A549 (cell line): ENCODE results near the gene SIDT1. TPM values are rescaled to one million over a fixed set of nuclear protein-coding genes. Genes with fewer than 3 reads are reported as not detected.

ENCODE experiments used
- ATAC-seq, 2 experiments: fragments of 200-7000 bp in 1 of 2; fragments of >200 bp in 1 of 2; cut with Nextera tagmentation in 1 of 2; cut with Tn5 transposase in 1 of 2; 3 replicates each; pipeline versions ENCODE4 v1.8.0 to v1.9.1; 2018 to 2020; ENCODE audit warnings: mild to moderate bottlenecking in 1 of 2, moderate library complexity in 1 of 2
- CTCF ChIA-PET: fragments of 300-600 bp; sonication (Branson Sonifier 250); formaldehyde crosslinking; extraction: SDS; loops from one replicate; lab custom pipeline; 2021; ENCODE audit warnings: antibody characterized with exemption, inconsistent platforms; lab: Yijun Ruan, JAX
- POLR2A ChIA-PET: fragments of 350-600 bp; formaldehyde crosslinking; extraction: SDS; loops from one replicate; lab custom pipeline; 2021; ENCODE audit warnings: antibody characterized with exemption, inconsistent platforms; lab: Yijun Ruan, JAX
- DNase-seq, 2 experiments: peaks; one replicate each; pipeline versions ENCODE4 v3.0.0 to v3.0.0-alpha.2; 2011 to 2016; ENCODE audit warnings: low read depth in 1 of 2, low spot score in 1 of 2
- FAIRE-seq: peaks from 2 replicates; lab custom pipeline; 2011; peaks lifted over from hg19 to GRCh38; lab: Jason Lieb, UNC
- H3K27ac ChIP-seq, 2 experiments: fragments of >200 bp; sonication (Bioruptor Twin); formaldehyde crosslinking; 3 replicates each; pipeline ENCODE4 v1.5.1; 2016 to 2017
- H3K4me1 ChIP-seq: fragments of >200 bp; sonication (Bioruptor Twin); formaldehyde crosslinking; 3 replicates; pipeline ENCODE4 v1.6.1; 2016
- H3K4me2 ChIP-seq: fragments of >200 bp; sonication (Bioruptor Twin); formaldehyde crosslinking; 3 replicates; pipeline ENCODE4 v1.6.1; 2016
- H3K4me3 ChIP-seq: fragments of >200 bp; sonication (Bioruptor Twin); formaldehyde crosslinking; 3 replicates; pipeline ENCODE4 v1.5.1; 2016
- H3K9me3 ChIP-seq: fragments of >200 bp; sonication (Bioruptor Twin); formaldehyde crosslinking; 3 replicates; pipeline ENCODE4 v1.6.1; 2016
- CBX8 ChIP-seq: fragments of 200-600 bp; sonication (generic); IDR thresholded peaks from 2 replicates; pipeline ENCODE4 v1.6.1; 2016
- CTCF ChIP-seq: fragments of >200 bp; sonication (Bioruptor Twin); formaldehyde crosslinking; IDR thresholded peaks from 3 replicates; pipeline ENCODE4 v1.5.1; 2016
- EHMT2 ChIP-seq: fragments of 200-600 bp; sonication (generic); IDR thresholded peaks from 2 replicates; pipeline ENCODE4 v1.6.1; 2016; ENCODE audit warnings: antibody characterized with exemption, low read depth, mild to moderate bottlenecking, moderate library complexity
- EP300 ChIP-seq, 2 experiments: fragments of >200 bp; sonication (Bioruptor Twin); formaldehyde crosslinking; IDR thresholded peaks; 2 replicates in 1 of 2; 3 replicates in 1 of 2; pipeline ENCODE4 v1.6.1; 2016 to 2017
- FOXS1 ChIP-seq: fragments of 250-450 bp; sonication (Bioruptor Pico); IDR thresholded peaks from 2 replicates; pipeline ENCODE4 v1.5.0; 2020; ENCODE audit warnings: mild to moderate bottlenecking, moderate library complexity
- HES2 ChIP-seq: fragments of >200 bp; sonication (Bioruptor Twin); formaldehyde crosslinking; IDR thresholded peaks from 2 replicates; pipeline ENCODE4 v1.6.1; 2016
- HEYL ChIP-seq: fragments of 250-450 bp; sonication (Bioruptor Pico); IDR thresholded peaks from 2 replicates; pipeline ENCODE4 v1.8.0; 2021; ENCODE audit warnings: mild to moderate bottlenecking, moderate library complexity
- HMGXB4 ChIP-seq: fragments of 250-450 bp; sonication (Bioruptor Pico); IDR thresholded peaks from 2 replicates; pipeline ENCODE4 v1.5.0; 2021; ENCODE audit warnings: mild to moderate bottlenecking, moderate library complexity, borderline replicate concordance
- HOXA7 ChIP-seq: fragments of 250-450 bp; sonication (Bioruptor Pico); IDR thresholded peaks from 2 replicates; pipeline ENCODE4 v1.5.0; 2020; ENCODE audit warnings: mild to moderate bottlenecking, moderate library complexity
- HOXB5 ChIP-seq: fragments of 250-450 bp; sonication (Bioruptor Pico); IDR thresholded peaks from 2 replicates; pipeline ENCODE4 v1.5.0; 2020; ENCODE audit warnings: mild to moderate bottlenecking, moderate library complexity
- KDM5A ChIP-seq: fragments of 200-600 bp; sonication (generic); IDR thresholded peaks from 2 replicates; pipeline ENCODE4 v1.6.1; 2016; ENCODE audit warnings: antibody characterized with exemption, mild to moderate bottlenecking
- NPAS2 ChIP-seq: fragments of 250-450 bp; sonication (Bioruptor Pico); IDR thresholded peaks from 2 replicates; pipeline ENCODE4 v1.8.0; 2022; ENCODE audit warnings: mild to moderate bottlenecking, moderate library complexity, borderline replicate concordance
- RNF2 ChIP-seq: fragments of 200-600 bp; sonication (generic); IDR thresholded peaks from 2 replicates; pipeline ENCODE4 v1.6.1; 2016; ENCODE audit warnings: low read depth, mild to moderate bottlenecking, antibody characterized with exemption, moderate library complexity, borderline replicate concordance
- USF2 ChIP-seq: fragments of 450-650 bp; IDR thresholded peaks from 2 replicates; pipeline ENCODE4 v1.6.1; 2014; ENCODE audit warnings: antibody characterized with exemption
- WGBS: methylation state at CpG from one replicate; pipeline ENCODE4 v1.1.6; 2017; ENCODE audit errors: missing lambda C conversion rate; 5-methylcytosine and 5-hydroxymethylcytosine counted together
- polyA plus RNA-seq, 4 experiments: library from polyadenylated mRNA; depleted of rRNA in 3 of 4; stranded (reverse); fragments of >200 nt; fragmentation: RNase III in 1 of 4; extraction: RNeasy Plus Mini Kit Qiagen cat#74134 plus additional on column Dnase treatment in 1 of 4; gene quantifications; 2 replicates in 3 of 4; 3 replicates in 1 of 4; pipeline ENCODE4 v1.2.3, GENCODE V29; 2011 to 2017

Gene SIDT1
- polyA plus RNA-seq, 2 of the 4 experiments (the other 2 are of a cell fraction), result 0.43 to 7.5 TPM

- Histone ChIP-seq H3K4me1 (no peaks in the 10 kb centered on the region), H3K9me3 (no peaks in the 10 kb centered on the region), H3K4me3 (no peak overlapping the region), H3K27ac (no peak overlapping the region), H3K4me2 (no peak overlapping the region)
- ChIA-PET CTCF (interaction anchor here (0.8 to 2.6 kb wide), 4 partner anchors 12 to 107 kb away, joined by 3 to 9 read pairs (median 3); no protein-coding TSS in a partner anchor), POLR2A (no interaction called here)
- WGBS, result 55% methylated on average over 2 of the region's 2 CpGs
- FAIRE-seq (no peak), DNase-seq (no peak), ATAC-seq (no peak)
- TF ChIP-seq RNF2 (no peak), CBX8 (no peak), NPAS2 (CRISPR knock-in tag) (no peak), KDM5A (no peak), HOXA7 (CRISPR knock-in tag) (no peak), USF2 (no peak)
Measured at GRCh38 chr3:113600418-113601182, 68.2 kb downstream of the SIDT1 start.

DNA sequence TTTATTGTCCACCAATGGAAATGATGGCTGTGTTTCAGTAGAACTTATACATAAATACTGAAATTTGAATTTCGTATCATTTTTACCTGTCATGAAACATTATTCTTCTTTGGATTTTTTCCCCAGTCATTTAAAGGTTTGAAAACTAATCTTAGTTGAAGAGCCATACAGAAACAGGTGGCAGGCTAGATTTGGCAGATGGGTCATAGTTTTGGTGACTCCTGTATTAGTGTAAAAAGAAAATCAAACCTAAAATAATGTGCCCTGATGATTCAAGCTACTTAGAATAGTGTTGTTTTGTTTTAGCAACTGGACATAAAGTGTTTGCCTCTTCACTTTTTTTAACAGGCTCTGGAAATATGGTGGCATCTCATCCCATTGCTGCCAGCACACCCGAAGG lies 68.9 kb downstream of the SIDT1 start:
- H3K4me2 ChIP-seq, result no peak overlapping the region
- ATAC-seq (no peak), DNase-seq (no peak), FAIRE-seq (no peak)
- WGBS, result 45% methylated on average over 2 of the region's 2 CpGs
- H3K4me3 ChIP-seq, result no peak overlapping the region
- no peak for TF ChIP-seq HOXB5 (CRISPR knock-in tag)
- H3K9me3 ChIP-seq, result no peaks in the 10 kb centered on the region
- H3K4me1 ChIP-seq, result no peaks in the 10 kb centered on the region
- POLR2A ChIA-PET, result no interaction called here
- CTCF ChIA-PET, result interaction anchor here (0.8 to 2.6 kb wide), 2 partner anchors 23 to 107 kb away, joined by 3 to 9 read pairs; no protein-coding TSS in a partner anchor
- no peak overlapping the region for H3K27ac ChIP-seq

- WGBS, result 57% methylated on average over 2 of the region's 2 CpGs
- POLR2A ChIA-PET, result no interaction called here
- no peak for DNase-seq
- Histone ChIP-seq H3K4me1 (no peaks in the 10 kb centered on the region), H3K4me2 (no peak overlapping the region), H3K27ac (no peak overlapping the region), H3K9me3 (no peaks in the 10 kb centered on the region), H3K4me3 (no peak overlapping the region)
- CTCF ChIA-PET, result interaction anchor here (1.3 to 2.5 kb wide), 2 partner anchors 10 to 959 kb away, joined by 4 to 9 read pairs; no protein-coding TSS in a partner anchor
- TF ChIP-seq CTCF (no peak), HES2 (no peak), HMGXB4 (CRISPR knock-in tag) (no peak), HEYL (no peak), EP300 (IDR thresholded peaks at IDR 0.05) (no peak), EHMT2 (no peak), FOXS1 (CRISPR knock-in tag) (no peak)
- ATAC-seq, result no peak
- no peak for FAIRE-seq
Measured at GRCh38 chr3:113602256-113602655, 69.9 kb downstream of the SIDT1 start.
